Naive thymus-derived CD8-positive, alpha-beta T cell (primary cell): Measurements from ENCODE around the gene CDK19. TPM values are rescaled to one million over a fixed set of nuclear protein-coding genes. Genes with fewer than 3 reads are reported as not detected.
A peak's percentile ranks its signal among the peaks of the same experiment; 100 is the strongest.
"Not testable (repeated sequence)": the region's sequence is repeated elsewhere in the genome, so short reads cannot be mapped to it uniquely, and the experiment has no call there.

ENCODE experiments used
- ATAC-seq, 2 donors: fragments of 150-1000 bp; cut with Tn5 transposase in 1 of 2; sonication (Bioruptor Pico), chemical (Tn5 transposase) in 1 of 2; 1 replicate in 1 of 2; 2 replicates in 1 of 2; pipeline ENCODE4 v1.10.0; 2021; ENCODE audit warnings: mild to moderate bottlenecking in 2 of 2, moderate library complexity in 2 of 2
- POLR2A ChIA-PET: fragments of 350-600 bp; sonication (Branson Sonifier 250); formaldehyde crosslinking; loops from one replicate; lab custom pipeline; 2021; ENCODE audit warnings: antibody characterized with exemption; lab: Charles Lee
- DNase-seq, 10 donors: peaks; one replicate each; pipeline versions ENCODE4 v3.0.0 to v3.0.0-alpha.2; 2020 to 2022
- H3K27ac Mint-ChIP-seq, 10 donors: one replicate each; pipeline ENCODE4 v1.8.0; 2020 to 2022; ENCODE audit warnings: mild to moderate bottlenecking in 10 of 10, mixed read lengths in 10 of 10, moderate library complexity in 4 of 10, inconsistent platforms in 1 of 10
- H3K27me3 Mint-ChIP-seq, 5 donors: one replicate each; pipeline ENCODE4 v1.8.0; 2021 to 2022; ENCODE audit warnings: mixed read lengths in 5 of 5
- H3K36me3 Mint-ChIP-seq, 3 donors: one replicate each; pipeline ENCODE4 v1.8.0; 2020 to 2022; ENCODE audit warnings: mixed read lengths in 3 of 3, mild to moderate bottlenecking in 2 of 3, inconsistent platforms in 1 of 3
- H3K4me1 Mint-ChIP-seq, 4 donors: one replicate each; pipeline ENCODE4 v1.8.0; 2021 to 2022; ENCODE audit warnings: mixed read lengths in 4 of 4
- H3K4me3 Mint-ChIP-seq, 10 donors: one replicate each; pipeline ENCODE4 v1.8.0; 2020 to 2022; ENCODE audit warnings: mild to moderate bottlenecking in 10 of 10, mixed read lengths in 10 of 10, moderate library complexity in 6 of 10, inconsistent platforms in 1 of 10
- H3K9me3 Mint-ChIP-seq, 9 donors: one replicate each; pipeline ENCODE4 v1.8.0; 2020 to 2022; ENCODE audit warnings: mixed read lengths in 9 of 9, mild to moderate bottlenecking in 3 of 9, inconsistent platforms in 1 of 9, moderate library complexity in 1 of 9
- polyA plus RNA-seq, 3 donors: library from polyadenylated mRNA; unstranded; fragments of 300-500 nt; fragmentation: Illumina TruSeq; gene quantifications; one replicate each; pipeline ENCODE4 v1.2.3, GENCODE V29; 2021
- total RNA-seq, 8 experiments: library from RNA in 2 of 8; stranded (reverse) in 2 of 8; gene quantifications; one replicate each; pipeline ENCODE4 v1.2.3 and lab custom pipeline; 2021 to 2026

Gene CDK19
- total and polyA plus RNA-seq, 5 experiments from 2014 or later: 1.1 to 20.0 (median 2.1) TPM

GRCh38 chr6:110596354-110596753, 218.9 kb downstream of the CDK19 start:
- POLR2A ChIA-PET: no interaction called here
- no peak for ATAC-seq
- peaks cover 0 to 11% (median 8%) of the 10 kb centered on the region in 3 donors for H3K36me3 Mint-ChIP-seq

DNA sequence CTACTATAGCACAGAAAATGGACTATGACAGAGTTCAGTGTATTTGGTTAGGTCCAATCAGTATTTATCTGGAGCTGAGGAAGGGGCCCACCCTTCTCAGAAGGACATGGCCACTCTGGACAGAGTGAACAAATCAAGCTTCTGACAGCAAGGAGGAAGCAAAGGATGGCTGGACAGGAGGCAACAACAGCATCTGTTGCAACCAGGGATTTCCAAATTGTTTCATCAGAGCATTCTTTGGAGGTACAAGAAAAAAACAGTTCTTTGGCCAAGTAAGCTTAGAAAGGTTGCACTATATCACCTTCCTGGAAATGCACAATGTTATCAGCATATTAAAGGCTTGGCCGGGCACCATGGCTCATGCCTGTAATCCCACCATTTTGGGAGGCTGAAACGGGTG, 220.2 kb downstream of the CDK19 start:
- Mint-ChIP-seq H3K27ac (no peak overlapping the region), H3K36me3 (peaks cover 0 to 9% (median 8%) of the 10 kb centered on the region in 3 donors), H3K4me1 (peaks cover 0 to 4% (median 0%) of the 10 kb centered on the region in 4 donors)

More at GRCh38 chr6:110596354-110596753, 218.9 kb downstream of the CDK19 start:
- H3K4me3 Mint-ChIP-seq: no peak overlapping the region
- no peak for DNase-seq
- H3K27ac Mint-ChIP-seq: no peak overlapping the region
- H3K4me1 Mint-ChIP-seq: no peaks in the 10 kb centered on the region
- H3K9me3 Mint-ChIP-seq: peaks cover 0 to 9% (median 0%) of the 10 kb centered on the region in 9 donors
- no peaks in the 10 kb centered on the region for H3K27me3 Mint-ChIP-seq

GRCh38 chr6:110593637-110594036, 221.6 kb downstream of the CDK19 start:
- Mint-ChIP-seq H3K9me3 (peaks cover 0 to 9% (median 0%) of the 10 kb centered on the region in 9 donors), H3K27me3 (no peaks in the 10 kb centered on the region), H3K27ac (peak overlapping the region in 1 of 10 donors; percentile 12), H3K4me1 (peaks cover 0 to 9% (median 0%) of the 10 kb centered on the region in 4 donors), H3K4me3 (no peak overlapping the region), H3K36me3 (peaks cover 0 to 3% (median 0%) of the 10 kb centered on the region in 3 donors)
- no peak for DNase-seq
- POLR2A ChIA-PET: no interaction called here
- no peak for ATAC-seq

More for the DNA sequence above, 220.2 kb downstream of the CDK19 start:
- POLR2A ChIA-PET: interaction anchor here (0.6 kb wide), 1 partner anchor 13 kb away, joined by 3 read pairs; no protein-coding TSS in a partner anchor
- no peak for ATAC-seq
- DNase-seq: no peak
- Mint-ChIP-seq H3K4me3 (no peak overlapping the region), H3K9me3 (peaks cover 0 to 9% (median 0%) of the 10 kb centered on the region in 9 donors), H3K27me3 (no peaks in the 10 kb centered on the region)

- DNase-seq (no peak), ATAC-seq (no peak)
- POLR2A ChIA-PET: no interaction called here
- Mint-ChIP-seq H3K27ac (no peak overlapping the region), H3K9me3 (peaks cover 0 to 9% (median 0%) of the 10 kb centered on the region in 9 donors), H3K27me3 (no peaks in the 10 kb centered on the region), H3K4me1 (peaks cover 0 to 9% (median 0%) of the 10 kb centered on the region in 4 donors), H3K36me3 (peaks cover 0 to 3% (median 0%) of the 10 kb centered on the region in 3 donors), H3K4me3 (no peak overlapping the region)
Observed at GRCh38 chr6:110592765-110593164, 222.5 kb downstream of the CDK19 start.

- H3K9me3 Mint-ChIP-seq: peaks cover 0 to 9% (median 0%) of the 10 kb centered on the region in 9 donors
- POLR2A ChIA-PET: no interaction called here
- no peak overlapping the region for H3K27ac Mint-ChIP-seq
- H3K27me3 Mint-ChIP-seq: no peaks in the 10 kb centered on the region
- DNase-seq (no peak), ATAC-seq (no peak)
- peaks cover 0 to 3% (median 0%) of the 10 kb centered on the region in 3 donors for H3K36me3 Mint-ChIP-seq
- no peak overlapping the region for H3K4me3 Mint-ChIP-seq
- peaks cover 0 to 9% (median 0%) of the 10 kb centered on the region in 4 donors for H3K4me1 Mint-ChIP-seq
Observed at GRCh38 chr6:110590821-110591351, 224.4 kb downstream of the CDK19 start.

DNA sequence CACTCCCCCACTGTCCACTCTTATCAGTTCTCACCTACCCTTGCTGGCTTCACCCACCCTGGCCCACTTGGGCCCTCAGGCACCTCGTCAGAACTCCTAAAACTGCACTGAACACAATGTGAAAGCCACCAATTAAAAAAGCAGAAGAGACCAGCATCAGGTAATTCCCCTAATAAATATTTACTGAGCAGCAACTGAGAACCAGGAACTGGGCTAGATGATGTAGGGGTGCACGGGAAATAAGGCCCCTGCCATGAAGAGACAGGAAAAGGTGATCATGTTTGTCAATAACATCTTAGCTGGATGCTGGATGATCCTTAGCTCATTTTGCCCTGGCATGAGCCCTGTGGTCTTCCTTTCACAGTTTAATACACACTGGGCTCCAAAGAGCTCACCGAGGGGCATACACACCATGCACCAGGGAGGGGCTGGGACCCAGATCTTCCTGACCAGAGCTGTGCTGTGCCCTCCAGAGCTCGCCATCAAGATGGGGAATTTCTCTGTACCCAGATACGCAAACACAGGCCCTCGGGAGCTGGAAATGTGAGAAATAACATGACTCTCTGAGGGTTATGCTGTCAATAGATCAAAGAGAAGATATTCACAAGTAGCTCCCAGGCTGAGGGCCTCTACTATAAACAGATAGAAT, 225.3 kb downstream of the CDK19 start:
- Mint-ChIP-seq H3K27me3 (no peaks in the 10 kb centered on the region), H3K9me3 (peaks cover 0 to 9% (median 0%) of the 10 kb centered on the region in 9 donors), H3K36me3 (peaks cover 0 to 3% (median 0%) of the 10 kb centered on the region in 3 donors), H3K4me1 (peaks cover 0 to 9% (median 0%) of the 10 kb centered on the region in 4 donors), H3K4me3 (no peak overlapping the region), H3K27ac (peak overlapping the region in 2 of 10 donors; percentile 37 to 45)
- DNase-seq (peak in 1 of 10 donors; percentile 1), ATAC-seq (no peak)
- POLR2A ChIA-PET: no interaction called here

- Mint-ChIP-seq H3K9me3 (no peaks in the 10 kb centered on the region), H3K4me1 (peaks cover 0 to 9% (median 0%) of the 10 kb centered on the region in 4 donors), H3K27ac (no peak overlapping the region), H3K36me3 (no peaks in the 10 kb centered on the region), H3K4me3 (no peak overlapping the region), H3K27me3 (no peaks in the 10 kb centered on the region)
- POLR2A ChIA-PET: no interaction called here
- ATAC-seq (no peak), DNase-seq (no peak)
Observed at GRCh38 chr6:110587328-110587727, 227.9 kb downstream of the CDK19 start.

DNA sequence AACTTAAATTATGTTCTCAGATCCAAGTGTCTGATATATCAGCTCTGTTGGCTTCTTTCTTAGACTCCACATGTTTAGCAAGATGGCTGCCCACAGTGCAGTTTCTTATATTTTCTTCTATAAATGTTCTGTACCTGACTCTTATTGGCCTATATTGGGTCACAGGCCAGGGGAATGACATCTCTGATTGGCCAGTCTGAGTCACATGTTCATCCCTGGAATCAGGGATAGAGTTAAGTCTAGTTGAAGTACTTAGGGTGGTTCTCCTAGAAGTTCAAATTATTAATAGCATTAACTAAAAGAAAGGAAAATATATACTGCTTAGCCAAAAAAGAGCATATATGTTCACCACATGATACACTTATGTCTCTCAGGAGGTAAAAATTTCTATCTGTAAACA, 233.6 kb downstream of the CDK19 start:
- no peak for DNase-seq
- no peak for ATAC-seq
- Mint-ChIP-seq H3K27me3 (peaks cover 0 to 12% (median 0%) of the 10 kb centered on the region in 5 donors), H3K9me3 (peaks cover 0 to 14% (median 6%) of the 10 kb centered on the region in 9 donors), H3K36me3 (peaks cover 2 to 6% (median 6%) of the 10 kb centered on the region in 3 donors), H3K4me3 (no peak overlapping the region), H3K27ac (no peak overlapping the region), H3K4me1 (peaks cover 0 to 2% (median 0%) of the 10 kb centered on the region in 4 donors)
- POLR2A ChIA-PET: no interaction called here

- POLR2A ChIA-PET, H3K4me3 Mint-ChIP-seq, ATAC-seq, H3K27ac Mint-ChIP-seq, H3K4me1 Mint-ChIP-seq, DNase-seq: not testable (repeated sequence)
- Mint-ChIP-seq H3K27me3 (peaks cover 0 to 12% (median 2%) of the 10 kb centered on the region in 5 donors), H3K36me3 (peaks cover 2 to 11% (median 6%) of the 10 kb centered on the region in 3 donors), H3K9me3 (peaks cover 0 to 14% (median 6%) of the 10 kb centered on the region in 9 donors)
Observed at GRCh38 chr6:110577596-110578167, 237.6 kb downstream of the CDK19 start.

DNA sequence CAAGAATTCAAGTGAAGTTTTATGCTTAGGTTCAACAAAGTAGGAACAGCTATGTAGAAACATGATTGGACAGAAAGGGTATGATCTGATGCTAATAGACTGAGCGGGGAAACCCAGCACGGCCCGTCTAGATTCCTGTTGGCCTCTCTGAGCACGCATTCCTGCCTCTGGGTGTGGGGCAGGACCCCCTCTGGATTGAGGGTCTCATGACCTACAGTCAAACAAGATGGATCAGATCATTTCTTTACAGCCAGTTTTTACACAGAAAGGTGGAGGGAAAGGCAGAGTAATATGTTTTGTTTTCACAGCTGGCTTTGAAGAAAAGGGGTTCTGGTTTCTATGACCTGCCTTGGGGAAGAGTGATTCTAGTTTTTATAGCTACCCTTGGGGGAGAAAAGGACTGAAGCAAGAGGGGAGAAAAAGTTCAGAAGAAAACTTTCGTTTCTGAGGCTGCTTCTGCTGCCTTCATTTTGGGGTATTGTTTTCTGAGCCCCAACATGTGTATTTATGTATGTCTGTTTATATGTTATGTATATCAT, 239.3 kb downstream of the CDK19 start:
- H3K27ac Mint-ChIP-seq: no peak overlapping the region
- POLR2A ChIA-PET: no interaction called here

GRCh38 chr6:110574817-110575216, 240.5 kb downstream of the CDK19 start:
- peaks cover 0 to 12% (median 2%) of the 10 kb centered on the region in 5 donors for H3K27me3 Mint-ChIP-seq
- peaks cover 2 to 11% (median 6%) of the 10 kb centered on the region in 3 donors for H3K36me3 Mint-ChIP-seq
- H3K4me3 Mint-ChIP-seq: no peak overlapping the region
- peaks cover 0 to 14% (median 6%) of the 10 kb centered on the region in 9 donors for H3K9me3 Mint-ChIP-seq
- no peak for ATAC-seq
- POLR2A ChIA-PET: interaction anchor here (0.7 kb wide), 1 partner anchor 35 kb away, joined by 9 read pairs; no protein-coding TSS in a partner anchor
- no peak overlapping the region for H3K27ac Mint-ChIP-seq
- DNase-seq: no peak
- peaks cover 0 to 4% (median 0%) of the 10 kb centered on the region in 4 donors for H3K4me1 Mint-ChIP-seq

More for the DNA sequence above, 239.3 kb downstream of the CDK19 start:
- Mint-ChIP-seq H3K4me1 (peaks cover 0 to 4% (median 0%) of the 10 kb centered on the region in 4 donors), H3K4me3 (no peak overlapping the region), H3K27me3 (peaks cover 0 to 12% (median 2%) of the 10 kb centered on the region in 5 donors), H3K9me3 (peaks cover 0 to 14% (median 6%) of the 10 kb centered on the region in 9 donors), H3K36me3 (peaks cover 2 to 11% (median 6%) of the 10 kb centered on the region in 3 donors)
- no peak for DNase-seq
- no peak for ATAC-seq

DNA sequence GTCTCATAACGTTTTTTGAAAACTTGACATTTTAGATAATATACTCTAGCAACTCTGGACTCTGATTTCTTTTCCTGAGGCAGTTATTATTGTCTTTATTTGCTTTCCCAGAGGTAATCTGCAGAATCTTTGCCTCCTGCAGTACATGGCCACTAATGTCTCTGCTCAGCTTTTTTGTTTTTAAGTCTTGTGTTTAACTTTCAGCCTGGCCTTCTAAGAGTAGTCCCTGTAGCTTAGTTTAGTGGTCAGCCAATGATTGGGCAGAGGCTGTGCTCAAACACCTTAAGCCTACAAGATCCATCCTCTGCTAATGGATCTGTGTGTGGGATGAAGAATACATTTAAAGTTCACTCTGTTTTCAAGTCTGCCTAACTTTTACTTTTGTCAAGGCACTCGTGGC, 241.7 kb downstream of the CDK19 start:
- Mint-ChIP-seq H3K27me3 (peaks cover 0 to 4% (median 1%) of the 10 kb centered on the region in 5 donors), H3K9me3 (peaks cover 0 to 7% (median 0%) of the 10 kb centered on the region in 9 donors), H3K27ac (no peak overlapping the region), H3K36me3 (peaks cover 0 to 5% (median 2%) of the 10 kb centered on the region in 3 donors), H3K4me3 (no peak overlapping the region), H3K4me1 (peaks cover 0 to 4% (median 0%) of the 10 kb centered on the region in 4 donors)
- POLR2A ChIA-PET: no interaction called here
- no peak for DNase-seq
- no peak for ATAC-seq
